Neuronal stem cell (in vitro differentiated cells): ENCODE results near the gene HOXA3.

Source experiments
- DNase-seq: peaks from one replicate; pipeline ENCODE4 v3.0.0-alpha.2; 2013; ENCODE audit warnings: low spot score
- H2AFZ ChIP-seq: one replicate; pipeline ENCODE4 v1.6.1; 2013; ENCODE audit warnings: mild to moderate bottlenecking, low read length, inconsistent platforms
- H2AK5ac ChIP-seq: 2 replicates; pipeline ENCODE4 v1.6.1; 2013; ENCODE audit warnings: low read depth, mild to moderate bottlenecking, inconsistent platforms, low read length, moderate library complexity, mixed read lengths
- H2BK120ac ChIP-seq: 2 replicates; pipeline ENCODE4 v1.6.1; 2013; ENCODE audit warnings: low read depth, mild to moderate bottlenecking, inconsistent platforms, low read length, moderate library complexity, mixed read lengths
- H2BK12ac ChIP-seq: one replicate; pipeline ENCODE4 v1.6.1; 2013; ENCODE audit warnings: low read length, inconsistent platforms
- H2BK15ac ChIP-seq: 2 replicates; pipeline ENCODE4 v1.6.1; 2013; ENCODE audit warnings: mild to moderate bottlenecking, low read length, inconsistent platforms, mixed read lengths
- H2BK5ac ChIP-seq: one replicate; pipeline ENCODE4 v1.6.1; 2013; ENCODE audit warnings: inconsistent platforms, mild to moderate bottlenecking, low read length, moderate library complexity
- H3K14ac ChIP-seq: one replicate; pipeline ENCODE4 v1.6.1; 2013; ENCODE audit warnings: low read length, inconsistent platforms
- H3K18ac ChIP-seq: 2 replicates; pipeline ENCODE4 v1.6.1; 2013; ENCODE audit warnings: low read length, inconsistent platforms
- H3K23ac ChIP-seq: 2 replicates; pipeline ENCODE4 v1.6.1; 2013; ENCODE audit warnings: low read depth, mild to moderate bottlenecking, mixed read lengths, low read length, inconsistent platforms; ENCODE audit not compliant: poor library complexity
- H3K27ac ChIP-seq: replicated peaks from 3 replicates; pipeline ENCODE4 v1.5.1; 2013; ENCODE audit warnings: low read length, inconsistent platforms
- H3K27me3 ChIP-seq, 3 experiments: 2 replicates each; pipeline ENCODE4 v1.6.1; 2013; ENCODE audit warnings: low read length in 3 of 3, mild to moderate bottlenecking in 2 of 3, inconsistent platforms in 1 of 3, low read depth in 1 of 3, mixed read lengths in 1 of 3, moderate library complexity in 1 of 3; ENCODE audit not compliant: control insufficient read depth in 3 of 3, insufficient read depth in 3 of 3
- H3K36me3 ChIP-seq, 2 donors: replicated peaks in 1 of 2; 2 replicates each; pipeline ENCODE4 v1.6.1; 2013; ENCODE audit warnings: low read length in 2 of 2; ENCODE audit not compliant: control insufficient read depth in 2 of 2, insufficient read depth in 2 of 2
- H3K4ac ChIP-seq: 2 replicates; pipeline ENCODE4 v1.6.1; 2013; ENCODE audit warnings: inconsistent platforms, mild to moderate bottlenecking, low read length, moderate library complexity
- H3K4me1 ChIP-seq, 2 donors: 1 replicate in 1 of 2; 2 replicates in 1 of 2; pipeline ENCODE4 v1.6.1; 2013; ENCODE audit warnings: low read length in 2 of 2, low read depth in 1 of 2; ENCODE audit not compliant: control insufficient read depth in 2 of 2, insufficient read depth in 1 of 2
- H3K4me2 ChIP-seq: one replicate; pipeline ENCODE4 v1.6.1; 2013; ENCODE audit warnings: mild to moderate bottlenecking, low read length, inconsistent platforms; ENCODE audit not compliant: insufficient read depth, poor library complexity, severe bottlenecking
- H3K4me3 ChIP-seq, 2 donors: 2 replicates each; pipeline ENCODE4 v1.5.1; 2013; ENCODE audit warnings: low read length in 2 of 2, mild to moderate bottlenecking in 2 of 2, inconsistent platforms in 1 of 2, moderate library complexity in 1 of 2
- H3K79me1 ChIP-seq: one replicate; pipeline ENCODE4 v1.6.1; 2013; ENCODE audit warnings: low read depth, mild to moderate bottlenecking, inconsistent platforms, low read length, moderate library complexity
- H3K9ac ChIP-seq: one replicate; pipeline ENCODE4 v1.6.1; 2013; ENCODE audit warnings: mild to moderate bottlenecking, low read depth, low read length, inconsistent platforms; ENCODE audit not compliant: poor library complexity
- H3K9me3 ChIP-seq, 2 donors: replicated peaks in 1 of 2; 2 replicates each; pipeline versions ENCODE3 to v1.6.1; 2013; ENCODE audit warnings: low read length in 2 of 2, mild to moderate bottlenecking in 2 of 2, inconsistent platforms in 1 of 2, low read depth in 1 of 2, mixed read lengths in 1 of 2, moderate library complexity in 1 of 2; ENCODE audit not compliant: control insufficient read depth in 2 of 2, insufficient read depth in 1 of 2
- H4K8ac ChIP-seq: one replicate; pipeline ENCODE4 v1.6.1; 2013; ENCODE audit warnings: low read depth, mild to moderate bottlenecking, inconsistent platforms, low read length, moderate library complexity
- H4K91ac ChIP-seq: one replicate; pipeline ENCODE4 v1.6.1; 2013; ENCODE audit warnings: low read length, low read depth, mild to moderate bottlenecking, inconsistent platforms; ENCODE audit not compliant: poor library complexity
- WGBS, 2 donors: extraction: QIAGEN DNeasy Blood & Tissue Kit; methylation state at CpG; one replicate each; pipeline ENCODE4 v1.1.7; 2013; ENCODE audit warnings: missing lambda C conversion rate in 2 of 2, mixed read lengths in 1 of 2; ENCODE audit not compliant: insufficient read length in 2 of 2, insufficient replicate concordance in 1 of 2; ENCODE audit errors: extremely low coverage in 2 of 2; 5-methylcytosine and 5-hydroxymethylcytosine counted together

HOXA3 gene

DNA sequence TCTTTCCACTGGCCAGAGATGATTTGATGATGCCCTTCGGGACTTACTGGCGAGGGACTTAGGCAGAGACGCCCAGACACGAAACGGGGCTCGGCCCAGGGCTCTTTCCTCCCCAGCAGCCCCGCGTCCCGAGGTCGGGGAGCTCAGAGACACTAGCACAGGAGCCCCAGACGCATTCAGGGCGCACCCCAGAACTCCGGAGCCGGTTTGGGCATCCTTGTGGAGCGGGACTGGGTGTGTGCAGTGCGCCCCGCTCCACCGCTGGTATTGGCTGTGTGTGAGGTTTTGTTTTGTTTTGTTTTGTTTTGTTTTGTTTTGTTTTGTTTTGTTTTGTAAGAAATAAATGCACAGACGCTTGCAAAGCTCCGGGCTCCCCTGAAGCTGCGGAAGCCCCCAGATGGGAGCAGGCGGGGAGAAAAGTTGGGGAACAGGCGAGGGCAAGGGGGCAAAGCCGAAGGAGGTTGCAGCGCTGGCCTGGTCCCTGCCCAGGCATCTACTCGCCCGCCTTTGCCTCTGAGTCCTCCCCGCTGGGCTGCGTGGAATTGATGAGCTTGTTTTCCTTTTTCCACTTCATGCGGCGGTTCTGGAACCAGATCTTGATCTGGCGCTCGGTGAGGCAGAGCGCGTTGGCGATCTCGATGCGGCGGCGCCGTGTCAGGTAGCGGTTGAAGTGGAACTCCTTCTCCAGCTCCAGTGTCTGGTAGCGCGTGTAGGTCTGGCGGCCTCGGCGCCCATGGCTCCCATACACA, 7.0 kb downstream of the HOXA3 start:
- no peak overlapping the region for H3K27ac ChIP-seq
- H3K4me1 ChIP-seq: no peaks in the 10 kb centered on the region
- H2AK5ac ChIP-seq: no peak overlapping the region
- H3K27me3 ChIP-seq: peaks cover 64 to 99% (median 99%) of the 10 kb centered on the region in 3 experiments
- H2BK15ac ChIP-seq: no peak overlapping the region
- H3K23ac ChIP-seq: peak overlapping the region; percentile 17
- H3K18ac ChIP-seq: peak overlapping the region; percentile 8
- H3K4ac ChIP-seq: no peak overlapping the region
- H3K4me3 ChIP-seq: no peak overlapping the region
- no peak overlapping the region for H4K91ac ChIP-seq
- H3K79me1 ChIP-seq: no peaks in the 10 kb centered on the region
- no peak overlapping the region for H3K4me2 ChIP-seq
- no peak overlapping the region for H2BK5ac ChIP-seq
- no peak overlapping the region for H3K14ac ChIP-seq
- H2BK120ac ChIP-seq: no peak overlapping the region
- H3K9ac ChIP-seq: no peak overlapping the region
- H3K36me3 ChIP-seq: no peaks in the 10 kb centered on the region
- no peak overlapping the region for H2BK12ac ChIP-seq
- H4K8ac ChIP-seq: peak overlapping the region; percentile 31
- H3K9me3 ChIP-seq: peaks cover 3 to 23% of the 10 kb centered on the region in 2 donors
- WGBS, 2 donors: no CpG with 5 or more reads among the region's 47 CpGs
- H2AFZ ChIP-seq: peak overlapping the region; percentile 29
- no peak for DNase-seq

DNA sequence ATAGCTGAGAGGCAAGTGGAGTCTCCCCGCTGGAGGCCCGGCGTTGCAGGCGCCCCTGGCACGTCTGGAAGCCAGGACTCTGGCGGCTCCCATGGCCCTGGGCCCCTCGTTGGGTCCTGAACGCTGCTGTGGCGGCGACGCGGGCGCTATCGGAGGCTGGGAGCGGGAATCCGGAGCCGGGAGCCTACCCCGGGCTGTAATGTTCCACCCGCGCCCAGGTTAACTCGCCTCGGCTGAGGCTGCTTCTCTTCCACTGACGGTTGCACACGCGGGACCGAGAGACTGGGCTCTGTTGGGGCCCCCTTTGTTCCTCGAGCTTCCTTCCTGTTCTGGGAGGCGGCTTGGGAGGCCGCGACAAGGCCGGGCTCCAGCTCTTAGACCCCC, 7.6 kb downstream of the HOXA3 start:
- Histone ChIP-seq H3K27me3 (peaks cover 63 to 99% (median 99%) of the 10 kb centered on the region in 3 experiments), H2BK15ac (no peak overlapping the region), H3K4ac (no peak overlapping the region), H3K4me1 (no peaks in the 10 kb centered on the region), H2AFZ (peak overlapping the region; percentile 29), H3K9ac (no peak overlapping the region), H3K36me3 (no peaks in the 10 kb centered on the region), H3K4me2 (no peak overlapping the region), H4K8ac (no peak overlapping the region), H2AK5ac (no peak overlapping the region), H2BK5ac (no peak overlapping the region), H3K23ac (no peak overlapping the region), H4K91ac (no peak overlapping the region), H3K4me3 (no peak overlapping the region), H3K9me3 (peaks cover 3 to 20% of the 10 kb centered on the region in 2 donors), H3K14ac (no peak overlapping the region), H2BK120ac (no peak overlapping the region), H3K18ac (no peak overlapping the region), H3K79me1 (no peaks in the 10 kb centered on the region), H2BK12ac (no peak overlapping the region), H3K27ac (no peak overlapping the region)
- WGBS, 2 donors: no CpG with 5 or more reads among the region's 31 CpGs
- no peak for DNase-seq

DNA sequence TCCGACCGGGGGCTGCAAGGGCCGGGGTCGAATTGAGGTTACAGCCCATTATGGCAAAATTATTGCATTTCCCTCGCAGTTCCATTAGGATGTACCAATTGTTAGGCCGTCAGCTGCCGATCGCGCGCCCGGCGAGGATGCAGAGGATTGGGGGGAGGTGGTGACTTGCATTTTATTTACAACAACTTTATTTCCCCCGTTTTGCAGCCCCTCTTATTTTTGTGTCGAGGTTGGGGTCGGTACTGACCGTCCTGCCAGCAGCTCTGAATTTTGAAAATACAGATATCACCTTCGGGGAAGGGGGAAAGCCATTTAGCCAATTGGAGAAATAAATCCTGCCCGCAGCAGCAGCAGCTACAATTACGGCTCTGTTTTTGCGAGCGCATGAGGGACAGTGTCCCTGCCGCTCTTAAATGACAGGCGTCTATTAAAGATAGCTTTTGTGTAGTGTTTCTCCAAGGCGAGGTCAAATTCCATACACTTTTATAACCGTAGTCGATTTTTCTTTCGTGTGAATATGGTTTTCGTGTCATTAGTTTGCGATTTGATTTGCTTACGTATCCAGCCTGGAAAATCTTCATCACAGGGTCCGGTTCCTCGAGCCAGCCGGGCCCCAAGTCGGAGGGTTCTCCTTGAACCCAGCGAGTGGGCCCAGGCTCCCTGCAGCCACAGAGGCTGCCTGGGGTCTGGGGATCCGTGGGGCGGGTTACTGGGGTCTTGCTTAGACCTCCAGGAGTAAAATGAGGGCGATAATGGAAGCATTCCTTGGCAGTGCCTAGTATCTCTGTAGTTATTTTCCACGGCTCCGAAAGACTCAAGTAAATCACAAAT, 8.2 kb downstream of the HOXA3 start:
- H2BK5ac ChIP-seq: no peak overlapping the region
- H4K91ac ChIP-seq: no peak overlapping the region
- peaks cover 3 to 20% of the 10 kb centered on the region in 2 donors for H3K9me3 ChIP-seq
- H3K23ac ChIP-seq: no peak overlapping the region
- H3K18ac ChIP-seq: no peak overlapping the region
- no peak for DNase-seq
- no peak overlapping the region for H3K4me3 ChIP-seq
- H3K4ac ChIP-seq: no peak overlapping the region
- no peak overlapping the region for H2BK12ac ChIP-seq
- no peak overlapping the region for H4K8ac ChIP-seq
- H3K27ac ChIP-seq: no peak overlapping the region
- H3K79me1 ChIP-seq: no peaks in the 10 kb centered on the region
- H3K27me3 ChIP-seq: peaks cover 69 to 100% (median 99%) of the 10 kb centered on the region in 3 experiments
- no peaks in the 10 kb centered on the region for H3K36me3 ChIP-seq
- peak overlapping the region; percentile 29 for H2AFZ ChIP-seq
- WGBS, 2 donors: no CpG with 5 or more reads among the region's 40 CpGs
- H3K4me2 ChIP-seq: no peak overlapping the region
- H2AK5ac ChIP-seq: no peak overlapping the region
- no peaks in the 10 kb centered on the region for H3K4me1 ChIP-seq
- no peak overlapping the region for H2BK15ac ChIP-seq
- no peak overlapping the region for H3K14ac ChIP-seq
- no peak overlapping the region for H2BK120ac ChIP-seq
- no peak overlapping the region for H3K9ac ChIP-seq
